SW 1271 (cell line): ENCODE measurements around the gene MANSC1.
A peak's percentile ranks its signal among the peaks of the same experiment; 100 is the strongest.
"Not testable (repeated sequence)": the region's sequence is repeated elsewhere in the genome, so short reads cannot be mapped to it uniquely, and the experiment has no call there.

Source experiments
- DNase-seq, 2 experiments: peaks; one replicate each; lab custom pipeline; 2025; lab: John Stamatoyannopoulos, UW

Gene MANSC1

DNA sequence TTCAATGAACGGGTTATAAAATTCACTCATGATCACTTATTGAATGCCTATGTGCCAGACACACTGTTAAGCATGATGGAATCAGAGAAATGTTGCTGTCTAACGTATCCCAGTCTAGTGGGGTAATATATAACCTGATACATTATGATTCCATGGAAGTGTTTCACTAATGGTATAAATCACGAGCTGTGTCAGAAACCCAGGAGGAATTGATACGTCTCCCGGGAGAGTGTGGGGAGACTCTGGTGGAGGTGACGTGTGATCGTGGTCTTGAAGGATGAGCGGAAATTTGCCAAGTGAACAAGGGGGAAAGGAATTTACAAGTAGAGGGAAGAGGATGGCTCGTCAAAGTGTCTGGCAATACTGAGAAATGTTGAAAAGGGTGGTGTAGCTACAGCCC, 26.5 kb downstream of the MANSC1 start:
- no peak for DNase-seq

- DNase-seq: no peak
Observed at GRCh38 chr12:12323118-12323517, 26.9 kb downstream of the MANSC1 start.

- no peak for DNase-seq
Observed at GRCh38 chr12:12319451-12320183, 30.4 kb downstream of the MANSC1 start.

DNA sequence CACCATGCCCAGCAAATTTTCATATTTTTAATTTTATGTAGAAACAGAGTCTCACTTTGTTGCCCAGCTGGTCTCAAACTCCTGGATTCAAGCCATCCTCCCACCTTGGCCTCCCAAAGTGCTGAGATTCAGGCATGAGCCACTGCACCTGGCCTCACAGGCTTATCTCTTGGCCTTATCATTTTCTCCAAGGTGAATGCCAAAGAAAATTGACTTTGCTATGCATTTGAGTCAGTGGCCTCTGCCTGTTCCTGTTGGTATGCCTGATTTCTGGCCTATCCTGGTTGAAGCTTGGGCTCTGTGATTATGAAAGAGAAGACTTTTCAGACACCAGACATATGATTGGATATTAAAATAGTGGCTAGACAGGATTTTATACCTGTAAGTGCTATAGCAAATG, 34.2 kb downstream of the MANSC1 start:
- DNase-seq: no peak

- DNase-seq: not testable (repeated sequence)
Observed at GRCh38 chr12:12310695-12311094, 39.3 kb downstream of the MANSC1 start.

- DNase-seq: no peak
Observed at GRCh38 chr12:12305568-12306300, 44.3 kb downstream of the MANSC1 start.

DNA sequence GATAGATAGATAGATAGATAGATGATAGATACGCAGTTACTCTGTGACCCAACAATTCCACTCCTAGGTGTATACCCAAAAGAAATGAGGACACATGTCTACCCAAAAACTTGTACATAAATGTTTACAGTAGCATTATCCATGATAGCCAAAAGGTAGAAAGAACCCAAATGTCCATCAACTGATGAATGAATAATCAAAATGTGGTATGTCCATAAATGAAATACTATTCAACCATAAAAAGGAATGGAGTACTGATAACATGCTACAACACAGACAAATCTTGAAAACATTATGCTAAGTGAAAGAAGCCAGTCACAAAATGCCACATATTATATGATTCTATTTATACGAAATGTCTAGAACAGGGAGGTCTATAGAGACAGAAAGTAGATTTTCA, 47.1 kb downstream of the MANSC1 start:
- no peak for DNase-seq

DNA sequence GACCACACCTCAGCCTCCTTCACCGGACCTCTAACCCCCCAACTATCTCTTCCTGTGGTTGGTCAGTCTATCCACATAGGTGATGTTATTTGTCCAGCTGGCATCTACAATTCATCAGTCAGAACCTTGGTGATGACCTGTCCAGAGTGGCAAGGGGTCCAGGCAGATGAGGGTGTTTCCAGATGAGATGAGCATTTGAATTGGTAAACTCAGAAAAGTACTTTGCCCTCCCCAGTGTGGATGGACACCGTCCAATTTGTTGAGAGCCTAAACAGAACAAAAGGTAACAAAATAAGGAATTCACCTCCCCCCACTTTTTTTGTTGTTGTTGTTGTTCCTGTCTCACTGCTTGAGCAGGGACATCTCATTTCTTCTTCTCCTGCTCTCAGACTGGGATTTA, 48.9 kb downstream of the MANSC1 start:
- DNase-seq: no peak

DNA sequence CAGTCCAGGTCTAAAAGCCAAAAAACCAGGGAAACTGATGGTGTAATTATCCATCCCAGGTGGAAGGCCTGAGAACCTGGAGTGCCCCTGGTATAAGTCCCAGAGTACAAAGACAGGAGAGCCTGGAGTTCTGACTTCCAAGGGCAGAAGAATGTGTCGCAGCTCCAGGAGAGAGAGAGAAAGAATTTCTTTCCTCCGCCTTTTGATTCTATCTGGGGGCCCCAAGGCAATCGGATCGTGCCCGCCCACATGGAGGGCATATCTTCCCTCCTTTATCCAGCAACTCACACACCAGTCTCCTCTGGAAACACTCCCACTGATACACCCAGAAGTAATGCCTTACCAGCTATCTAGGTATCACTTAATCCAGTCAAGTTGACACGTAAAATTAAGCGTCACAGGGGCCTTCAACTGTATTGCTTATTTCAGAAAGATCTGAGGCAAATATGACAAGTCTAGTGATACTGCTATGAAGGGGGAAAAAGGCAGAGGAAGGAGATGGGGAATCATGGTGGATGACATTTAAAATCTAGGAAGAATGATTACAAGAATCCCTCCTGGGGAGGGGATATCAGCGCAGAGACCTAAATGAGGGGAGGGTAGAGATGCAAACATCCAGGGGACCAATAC, 52.7 kb downstream of the MANSC1 start:
- DNase-seq: no peak

DNA sequence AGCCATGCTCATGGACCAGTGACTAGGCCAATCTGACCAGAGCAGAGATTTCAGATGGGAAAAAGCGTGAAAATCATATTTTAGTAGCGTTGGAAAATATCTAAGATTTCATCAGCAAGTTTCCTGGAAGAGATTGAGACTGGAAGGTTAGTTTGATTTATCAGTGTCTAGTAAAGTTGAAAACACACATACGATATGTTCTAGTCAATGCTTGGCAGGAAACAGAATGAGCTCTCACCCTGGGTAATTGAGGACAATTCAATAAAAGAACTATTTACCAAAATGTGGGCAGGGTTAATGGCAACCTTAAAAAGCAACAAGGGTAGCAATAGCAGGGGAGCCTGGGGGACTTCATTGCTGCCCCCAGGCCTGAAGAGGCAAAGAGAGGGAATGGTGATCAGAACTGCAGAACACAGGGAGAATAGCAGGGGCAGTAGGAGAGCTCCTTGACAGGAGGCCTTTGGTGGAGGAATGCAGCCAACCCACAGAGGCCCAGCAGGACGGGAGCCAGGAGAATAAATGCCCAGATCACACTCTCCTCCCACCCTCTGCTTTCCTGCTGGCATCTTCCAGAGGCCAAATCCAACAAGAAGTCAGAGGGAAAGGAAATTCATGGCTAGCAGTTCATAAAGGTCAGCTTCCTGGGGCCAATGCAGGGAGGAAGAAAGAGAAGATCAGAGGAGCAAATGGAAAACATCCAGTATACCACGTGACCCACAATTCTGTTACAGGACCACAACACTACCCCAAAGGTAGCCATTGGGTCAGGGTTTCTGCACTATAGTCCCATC, 55.6 kb downstream of the MANSC1 start:
- no peak for DNase-seq

GRCh38 chr12:12290206-12290605, 59.8 kb downstream of the MANSC1 start:
- no peak for DNase-seq

- no peak for DNase-seq
Observed at GRCh38 chr12:12286441-12286840, 63.6 kb downstream of the MANSC1 start.

DNA sequence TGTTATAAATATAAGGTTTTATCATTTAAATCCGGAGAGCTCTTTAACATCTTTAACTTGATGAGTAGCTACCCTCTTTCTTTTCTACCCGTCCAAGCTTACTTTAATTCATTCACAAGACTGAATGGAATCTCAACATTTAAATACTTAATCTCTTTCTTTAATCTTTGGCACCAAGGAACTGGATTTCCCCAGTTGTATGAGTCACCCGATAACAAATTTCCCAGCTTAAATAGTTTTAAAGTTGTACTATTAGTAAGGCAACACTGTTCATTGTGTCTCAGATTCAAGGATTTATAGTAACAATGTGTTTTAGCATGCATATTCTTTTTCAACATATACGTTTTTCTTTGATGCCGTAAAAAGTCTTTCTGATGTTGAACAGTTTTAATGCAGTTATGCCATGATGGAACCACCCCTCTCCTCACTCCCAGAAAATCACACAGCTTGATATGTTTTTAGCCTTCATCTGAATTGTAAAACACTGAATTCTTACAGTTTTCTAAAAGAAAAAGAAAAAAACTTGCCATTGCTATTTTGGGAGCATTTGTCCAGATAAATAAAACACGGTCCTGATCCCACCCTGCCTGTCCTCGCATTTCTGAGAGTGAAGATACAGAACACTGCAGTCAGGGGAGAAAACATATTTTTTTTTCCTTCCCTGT, 67.1 kb downstream of the MANSC1 start:
- peak in 1 of 2 experiments; percentile 22 for DNase-seq

DNA sequence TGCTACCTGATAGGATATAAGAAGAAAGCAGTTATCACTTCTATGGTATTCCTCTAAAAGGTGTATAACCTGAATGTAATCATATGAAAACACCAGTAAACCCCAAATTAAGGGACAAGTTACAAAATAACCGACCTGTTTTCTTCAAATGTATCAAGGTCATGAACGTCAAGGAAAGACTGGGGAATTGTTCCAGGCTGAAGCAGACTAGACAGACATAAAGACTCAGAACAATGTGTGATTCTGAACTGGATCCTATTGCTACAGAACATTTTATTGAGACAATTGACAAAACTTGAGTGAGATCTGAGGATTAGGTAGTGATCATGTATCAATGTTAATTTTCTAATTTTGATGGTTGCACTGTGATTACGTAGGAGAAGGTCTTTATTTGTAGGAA, 67.8 kb downstream of the MANSC1 start:
- no peak for DNase-seq

DNA sequence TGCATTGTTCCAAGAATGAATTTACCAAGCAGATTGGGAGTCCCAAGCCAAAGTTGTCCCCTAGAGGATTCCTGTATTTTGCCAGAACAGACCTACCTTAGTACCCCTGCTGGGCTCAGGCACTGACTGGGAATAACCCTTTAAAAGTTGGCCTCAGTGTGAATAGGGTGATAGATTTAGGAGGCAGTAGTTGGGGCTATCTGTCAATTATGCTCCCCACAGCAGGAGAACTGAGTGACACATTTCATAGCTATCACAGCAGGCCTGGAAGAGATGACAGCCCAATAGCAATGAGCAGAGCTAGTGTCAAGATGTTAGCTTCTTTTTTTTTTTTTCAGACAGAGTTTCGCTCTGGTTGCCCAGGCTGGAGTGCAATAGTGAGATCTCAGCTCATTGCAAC, 68.9 kb downstream of the MANSC1 start:
- DNase-seq: no peak

DNA sequence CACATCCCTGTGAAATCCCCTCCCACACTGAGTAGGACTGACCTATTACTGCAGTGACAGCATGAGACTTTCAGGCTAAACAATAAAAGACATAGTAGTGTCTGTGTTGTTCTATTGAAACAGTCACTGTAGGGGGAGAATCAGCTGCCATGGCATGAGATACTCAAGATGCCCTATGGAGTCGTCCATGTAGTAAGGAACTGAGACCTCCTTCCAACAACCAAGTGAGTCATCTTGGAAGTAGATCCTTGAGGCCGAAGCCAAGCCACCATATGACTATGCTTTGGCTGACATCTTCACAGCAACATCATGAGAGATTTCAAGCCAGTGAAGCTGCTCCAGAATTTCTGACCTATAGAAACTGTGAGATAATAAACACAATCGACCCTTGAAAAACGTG, 71.1 kb downstream of the MANSC1 start:
- DNase-seq: no peak
